ENCODE data around the gene TBC1D4.

Gene TBC1D4

GRCh38 chr13:75415171-75415570, 66.8 kb downstream of the TBC1D4 start:
- no peaks in the 10 kb centered on the region for H3K9me3 ChIP-seq (ENCODE audit: severe bottlenecking)
- no peak for TF ChIP-seq CTCF (IDR thresholded peaks at IDR 0.05; ENCODE audit: low read depth, low read length)
- no peaks in the 10 kb centered on the region for H3K27me3 ChIP-seq (ENCODE audit: insufficient read depth, low read depth, severe bottlenecking)
- H3K4me3 ChIP-seq (ENCODE audit: low read depth, low read length): no peak overlapping the region
- no peak overlapping the region for H3K27ac ChIP-seq
- no peak for DNase-seq
- H3K36me3 ChIP-seq: no peaks in the 10 kb centered on the region

DNA sequence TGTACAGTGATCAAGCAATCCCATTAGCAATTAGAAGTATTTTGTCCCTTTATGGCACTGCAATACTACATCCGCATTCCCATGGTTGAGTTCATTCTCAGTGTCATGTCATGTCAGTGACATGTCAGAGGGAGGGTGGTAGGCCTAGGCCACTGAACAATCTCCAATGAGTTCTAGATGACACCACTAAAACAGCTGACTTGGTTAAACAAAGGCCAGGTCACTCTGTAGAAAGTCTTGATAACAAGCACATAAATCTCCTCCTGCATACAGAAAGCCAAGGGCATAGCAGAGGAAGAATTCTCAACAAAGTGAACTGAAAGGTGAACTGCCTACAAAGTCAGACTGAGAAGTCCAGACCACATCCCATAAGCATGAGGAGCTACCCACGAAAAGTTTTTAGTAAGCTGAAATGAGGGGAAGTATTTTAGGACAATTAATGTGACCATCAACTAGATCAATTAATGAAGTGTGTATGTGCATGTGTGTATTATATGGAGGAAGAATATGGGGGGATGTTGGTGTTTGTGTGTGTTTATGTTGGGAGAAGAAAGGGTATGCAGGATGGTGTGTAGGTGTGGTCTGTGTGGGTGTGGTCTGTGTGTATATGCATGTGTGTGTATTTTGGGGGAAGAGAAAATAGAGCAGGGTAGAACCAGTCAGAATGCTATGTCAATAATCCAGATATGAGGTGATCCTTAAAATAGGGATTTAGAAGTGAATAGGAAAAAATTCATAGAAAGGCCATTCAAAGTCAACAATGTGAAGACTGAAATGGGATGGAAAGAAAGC, 67.7 kb downstream of the TBC1D4 start:
- H3K9me3 ChIP-seq (ENCODE audit: severe bottlenecking): no peaks in the 10 kb centered on the region
- H3K36me3 ChIP-seq: no peaks in the 10 kb centered on the region
- no peak overlapping the region for H3K4me3 ChIP-seq (ENCODE audit: low read depth, low read length)
- H3K27ac ChIP-seq: no peak overlapping the region
- H3K27me3 ChIP-seq (ENCODE audit: insufficient read depth, low read depth, severe bottlenecking): no peaks in the 10 kb centered on the region
- TF ChIP-seq CTCF (IDR thresholded peaks at IDR 0.05; ENCODE audit: low read depth, low read length): no peak
- DNase-seq: no peak

- Histone ChIP-seq H3K27ac (no peak overlapping the region), H3K27me3 (ENCODE audit: insufficient read depth, low read depth, severe bottlenecking) (no peaks in the 10 kb centered on the region), H3K9me3 (ENCODE audit: severe bottlenecking) (no peaks in the 10 kb centered on the region), H3K4me3 (ENCODE audit: low read depth, low read length) (no peak overlapping the region), H3K36me3 (no peaks in the 10 kb centered on the region)
- TF ChIP-seq CTCF (IDR thresholded peaks at IDR 0.05; ENCODE audit: low read depth, low read length): no peak
- no peak for DNase-seq
These were observed 69.9 kb downstream of the TBC1D4 start for GRCh38 chr13:75411924-75412537.

DNA sequence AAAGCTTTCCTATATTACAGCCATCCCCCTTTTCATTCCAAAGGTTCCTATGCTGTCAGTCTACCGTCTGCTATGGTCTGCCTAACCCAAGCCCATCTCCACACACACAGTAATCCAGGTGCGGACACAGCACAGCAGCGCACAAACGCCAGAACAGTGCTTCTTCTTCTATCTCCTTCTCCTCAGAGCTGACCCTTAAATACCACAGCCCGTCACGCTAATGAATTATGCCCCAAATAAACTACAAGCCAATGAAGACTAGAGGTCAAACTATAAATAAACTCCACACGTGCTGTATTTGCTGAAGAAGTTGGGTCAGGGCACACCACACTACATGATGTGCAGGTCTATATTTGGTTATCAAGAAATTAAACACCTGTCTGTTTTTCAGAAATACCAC, 71.8 kb downstream of the TBC1D4 start:
- no peak for TF ChIP-seq CTCF (IDR thresholded peaks at IDR 0.05; ENCODE audit: low read depth, low read length)
- Histone ChIP-seq H3K27ac (no peak overlapping the region), H3K4me3 (ENCODE audit: low read depth, low read length) (no peak overlapping the region), H3K27me3 (ENCODE audit: insufficient read depth, low read depth, severe bottlenecking) (no peaks in the 10 kb centered on the region), H3K9me3 (ENCODE audit: severe bottlenecking) (no peaks in the 10 kb centered on the region), H3K36me3 (no peaks in the 10 kb centered on the region)
- DNase-seq: no peak

- H3K27me3 ChIP-seq (ENCODE audit: insufficient read depth, low read depth, severe bottlenecking): no peaks in the 10 kb centered on the region
- H3K27ac ChIP-seq: no peak overlapping the region
- no peaks in the 10 kb centered on the region for H3K9me3 ChIP-seq (ENCODE audit: severe bottlenecking)
- no peak for TF ChIP-seq CTCF (IDR thresholded peaks at IDR 0.05; ENCODE audit: low read depth, low read length)
- no peak for DNase-seq
- H3K4me3 ChIP-seq (ENCODE audit: low read depth, low read length): no peak overlapping the region
- no peaks in the 10 kb centered on the region for H3K36me3 ChIP-seq
These were observed 74.0 kb downstream of the TBC1D4 start for GRCh38 chr13:75407998-75408397.

Measured in WERI-Rb-1 (cell line).